Mesenchymal stem cell (in vitro differentiated cells and primary cell): Measurements from ENCODE around the gene ANO7.

Experiments used
- DNase-seq: peaks from one replicate; pipeline ENCODE4 v3.0.0-alpha.2; 2013
- H2AFZ ChIP-seq: one replicate; pipeline ENCODE4 v1.6.1; 2013; ENCODE audit warnings: low read depth, mild to moderate bottlenecking, control low read depth, inconsistent platforms, low read length, moderate library complexity
- H2AK5ac ChIP-seq: 2 replicates; pipeline ENCODE4 v1.6.1; 2013; ENCODE audit warnings: low read length, moderate library complexity, mild to moderate bottlenecking, inconsistent platforms; ENCODE audit not compliant: severe bottlenecking
- H2BK120ac ChIP-seq: one replicate; pipeline ENCODE4 v1.6.1; 2013; ENCODE audit warnings: low read depth, mild to moderate bottlenecking, inconsistent platforms, low read length, moderate library complexity
- H2BK12ac ChIP-seq, 2 experiments: one replicate each; pipeline ENCODE4 v1.6.1; 2013; ENCODE audit warnings: inconsistent platforms in 2 of 2, low read length in 2 of 2, mild to moderate bottlenecking in 2 of 2, moderate library complexity in 2 of 2, control low read depth in 1 of 2
- H2BK15ac ChIP-seq: one replicate; pipeline ENCODE4 v1.6.1; 2013; ENCODE audit warnings: mild to moderate bottlenecking, low read depth, inconsistent platforms; ENCODE audit not compliant: poor library complexity, severe bottlenecking
- H2BK5ac ChIP-seq: 2 replicates; pipeline ENCODE4 v1.6.1; 2013; ENCODE audit warnings: low read depth, mild to moderate bottlenecking, low read length, control low read depth, inconsistent platforms; ENCODE audit not compliant: poor library complexity, severe bottlenecking
- H3K14ac ChIP-seq, 2 experiments: one replicate each; pipeline ENCODE4 v1.6.1; 2013; ENCODE audit warnings: inconsistent platforms in 2 of 2, low read length in 2 of 2, control low read depth in 1 of 2, mild to moderate bottlenecking in 1 of 2, moderate library complexity in 1 of 2
- H3K18ac ChIP-seq, 2 experiments: one replicate each; pipeline ENCODE4 v1.6.1; 2013; ENCODE audit warnings: inconsistent platforms in 2 of 2, low read length in 2 of 2, control low read depth in 1 of 2, low read depth in 1 of 2, mild to moderate bottlenecking in 1 of 2
- H3K23ac ChIP-seq, 2 experiments: one replicate each; pipeline ENCODE4 v1.6.1; 2013; ENCODE audit warnings: inconsistent platforms in 2 of 2, low read length in 2 of 2, mild to moderate bottlenecking in 2 of 2, moderate library complexity in 2 of 2, control low read depth in 1 of 2
- H3K27ac ChIP-seq: 2 replicates; pipeline ENCODE4 v1.5.1; 2013; ENCODE audit warnings: mild to moderate bottlenecking, moderate library complexity, low read length, control low read depth, inconsistent platforms; ENCODE audit not compliant: poor library complexity, severe bottlenecking
- H3K27me3 ChIP-seq, 2 experiments: 2 replicates each; pipeline versions ENCODE4 v1.6.1 to v1.7.0; 2013; ENCODE audit warnings: low read length in 2 of 2, mild to moderate bottlenecking in 2 of 2, moderate library complexity in 2 of 2, control low read depth in 1 of 2, inconsistent platforms in 1 of 2; ENCODE audit not compliant: control insufficient read depth in 1 of 2, insufficient read depth in 1 of 2
- H3K36me3 ChIP-seq, 2 experiments: 2 replicates each; pipeline versions ENCODE4 v1.6.1 to v1.7.0; 2013; ENCODE audit warnings: low read length in 2 of 2, control low read depth in 1 of 2, inconsistent platforms in 1 of 2, low read depth in 1 of 2, mild to moderate bottlenecking in 1 of 2; ENCODE audit not compliant: insufficient read depth in 2 of 2, control insufficient read depth in 1 of 2
- H3K4ac ChIP-seq, 2 experiments: one replicate each; pipeline ENCODE4 v1.6.1; 2013; ENCODE audit warnings: inconsistent platforms in 2 of 2, low read length in 2 of 2, mild to moderate bottlenecking in 2 of 2, moderate library complexity in 2 of 2, control low read depth in 1 of 2, low read depth in 1 of 2
- H3K4me1 ChIP-seq: 2 replicates; pipeline ENCODE4 v1.6.1; 2013; ENCODE audit warnings: low read depth, low read length, control low read depth; ENCODE audit not compliant: control insufficient read depth, insufficient read depth
- H3K4me2 ChIP-seq: 2 replicates; pipeline ENCODE4 v1.6.1; 2013; ENCODE audit warnings: low read length, mild to moderate bottlenecking, inconsistent platforms; ENCODE audit not compliant: poor library complexity, severe bottlenecking
- H3K4me3 ChIP-seq, 2 experiments: 2 replicates each; pipeline versions ENCODE4 v1.5.1 to v1.7.0; 2013; ENCODE audit warnings: low read length in 2 of 2, mild to moderate bottlenecking in 2 of 2, control low read depth in 1 of 2, low read depth in 1 of 2; ENCODE audit not compliant: insufficient read depth in 1 of 2
- H3K79me1 ChIP-seq: replicated peaks from 2 replicates; pipeline ENCODE4 v1.6.1; 2013; ENCODE audit warnings: mild to moderate bottlenecking, control low read depth, low read length, inconsistent platforms; ENCODE audit not compliant: poor library complexity, severe bottlenecking
- H3K9ac ChIP-seq: 2 replicates; pipeline ENCODE4 v1.7.0; 2013; ENCODE audit warnings: mild to moderate bottlenecking, low read length, moderate library complexity
- H3K9me3 ChIP-seq: 2 replicates; pipeline ENCODE4 v1.7.0; 2013; ENCODE audit warnings: mild to moderate bottlenecking, low read length; ENCODE audit not compliant: control insufficient read depth
- H4K8ac ChIP-seq: one replicate; pipeline ENCODE4 v1.6.1; 2013; ENCODE audit warnings: inconsistent platforms, mild to moderate bottlenecking, low read length, moderate library complexity
- H4K91ac ChIP-seq: one replicate; pipeline ENCODE4 v1.6.1; 2013; ENCODE audit warnings: mild to moderate bottlenecking, low read length, inconsistent platforms
- WGBS: methylation state at CpG from one replicate; pipeline ENCODE4 v1.1.7; 2013; ENCODE audit warnings: mixed read lengths; 5-methylcytosine and 5-hydroxymethylcytosine counted together

Gene ANO7

DNA sequence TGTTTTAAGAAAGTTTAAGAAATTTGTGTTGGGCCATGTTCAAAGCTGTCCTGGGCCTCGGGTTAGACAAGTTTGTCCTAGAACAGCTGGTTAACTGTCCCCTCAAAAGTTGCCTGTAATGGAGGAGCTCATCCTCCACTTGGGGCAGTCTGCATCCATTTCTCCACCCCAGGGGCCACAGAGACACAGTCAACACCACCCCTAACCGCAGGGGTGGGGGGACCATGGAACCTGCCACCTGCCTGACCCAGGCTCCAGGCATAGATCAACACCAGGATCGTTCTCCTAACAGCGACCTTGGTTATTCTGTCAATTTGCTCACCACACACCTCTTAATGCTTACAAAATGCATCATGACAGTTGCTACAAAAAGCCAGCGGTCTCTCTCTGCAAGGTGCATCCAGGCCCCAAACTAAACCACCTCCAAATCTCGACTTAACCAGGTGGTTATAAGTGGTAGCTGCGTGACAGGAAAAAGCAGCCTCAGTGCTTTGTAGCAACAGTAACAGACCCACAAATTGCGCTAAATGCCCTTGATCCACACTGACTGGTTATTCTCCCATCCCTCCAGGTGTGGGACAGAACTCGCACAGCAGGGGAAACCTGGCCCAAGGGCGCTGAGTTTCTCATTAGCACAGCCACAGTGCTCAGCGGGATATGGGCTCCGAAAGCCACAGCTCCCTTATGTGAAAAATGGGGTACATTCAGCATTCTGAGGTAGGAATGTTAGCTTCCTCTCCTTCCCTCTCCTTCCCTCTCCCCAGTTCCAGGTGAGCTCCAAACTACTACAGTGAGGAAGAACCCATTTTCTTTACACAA, 79.0 kb downstream of the ANO7 start:
- no peak overlapping the region for H2BK120ac ChIP-seq
- no peak overlapping the region for H2BK12ac ChIP-seq
- H2BK15ac ChIP-seq = no peak overlapping the region
- peaks cover 59 to 64% of the 10 kb centered on the region in 2 experiments for H3K36me3 ChIP-seq
- no peak overlapping the region for H3K4me3 ChIP-seq
- no peak overlapping the region for H4K8ac ChIP-seq
- H3K9ac ChIP-seq = no peak overlapping the region
- no peak overlapping the region for H3K27ac ChIP-seq
- H3K14ac ChIP-seq = no peak overlapping the region
- H2BK5ac ChIP-seq = no peak overlapping the region
- no peak for DNase-seq
- H2AK5ac ChIP-seq = no peak overlapping the region
- H3K23ac ChIP-seq = peak overlapping the region in 1 of 2 experiments; percentile 66
- H3K27me3 ChIP-seq = no peaks in the 10 kb centered on the region
- WGBS = 87% methylated on average over 11 of the region's 12 CpGs
- H3K4ac ChIP-seq = no peak overlapping the region
- H4K91ac ChIP-seq = no peak overlapping the region
- no peak overlapping the region for H2AFZ ChIP-seq
- H3K4me1 ChIP-seq = peaks cover 23% of the 10 kb centered on the region
- peaks cover 13% of the 10 kb centered on the region for H3K79me1 ChIP-seq
- no peak overlapping the region for H3K4me2 ChIP-seq
- no peaks in the 10 kb centered on the region for H3K9me3 ChIP-seq
- H3K18ac ChIP-seq = no peak overlapping the region

DNA sequence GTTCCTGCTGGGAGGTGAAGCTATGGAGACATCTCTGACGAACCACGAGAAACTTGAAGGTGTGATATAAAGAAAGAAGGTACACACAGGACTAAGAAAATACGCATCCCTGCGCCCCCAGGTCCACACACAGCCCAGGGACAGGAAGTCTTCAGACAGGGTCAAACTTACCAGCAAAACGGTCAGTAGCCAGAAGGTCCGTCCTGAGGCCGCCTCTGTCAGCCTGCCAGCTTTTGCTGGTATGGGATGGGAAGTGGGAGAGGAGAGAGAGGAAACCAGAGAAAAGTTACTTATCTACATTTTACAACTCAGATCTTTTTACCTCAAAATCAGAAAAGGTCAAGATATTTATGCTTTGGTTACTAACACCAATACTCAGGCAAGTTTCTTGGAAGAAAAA, 79.8 kb downstream of the ANO7 start:
- H3K4ac ChIP-seq = no peak overlapping the region

DNA sequence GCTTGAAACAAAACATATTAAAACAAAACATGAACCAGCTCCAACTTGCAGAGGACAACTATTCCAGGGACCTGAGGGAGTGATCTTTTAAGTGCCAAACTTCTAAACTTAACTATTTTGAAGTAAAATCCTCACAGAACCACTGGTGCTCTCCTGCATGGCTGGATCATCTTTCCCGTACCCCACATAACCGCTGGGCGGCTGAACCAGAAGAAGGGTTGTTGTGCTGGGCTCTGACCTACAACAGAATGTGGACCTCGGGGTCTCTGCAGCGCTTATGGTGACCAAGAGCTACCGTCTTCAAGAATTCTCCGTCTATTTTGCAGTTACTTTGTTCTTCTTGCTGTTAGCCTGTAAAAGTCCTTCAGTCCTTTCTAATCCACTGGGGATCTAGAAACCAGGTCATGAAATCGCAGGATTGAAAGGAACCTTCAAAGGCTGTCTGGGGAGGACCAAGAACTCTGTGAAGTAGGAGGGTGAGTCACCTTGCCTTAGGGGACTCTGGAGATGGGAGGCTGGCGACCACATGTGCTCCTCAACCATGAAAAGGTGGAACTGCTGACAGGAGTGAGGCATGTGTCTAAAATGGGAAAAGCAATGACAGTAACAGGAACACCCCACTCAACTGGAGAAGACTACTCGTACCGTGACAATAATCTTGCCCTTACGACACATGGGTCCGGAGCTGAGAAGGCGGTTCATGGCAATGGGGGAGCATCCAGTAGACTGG, 80.4 kb downstream of the ANO7 start:
- no peak overlapping the region for H3K27ac ChIP-seq
- H3K4me3 ChIP-seq = peak overlapping the region in 1 of 2 experiments; percentile 82
- no peaks in the 10 kb centered on the region for H3K9me3 ChIP-seq
- DNase-seq = peak; percentile 50
- peaks cover 31% of the 10 kb centered on the region for H3K4me1 ChIP-seq
- no peak overlapping the region for H4K91ac ChIP-seq
- H2AFZ ChIP-seq = no peak overlapping the region
- no peak overlapping the region for H2BK15ac ChIP-seq
- WGBS = 90% methylated on average over 14 of the region's 14 CpGs
- H3K79me1 ChIP-seq = peaks cover 7% of the 10 kb centered on the region
- H2BK12ac ChIP-seq = no peak overlapping the region
- peak overlapping the region; percentile 91 for H3K9ac ChIP-seq
- no peak overlapping the region for H2AK5ac ChIP-seq
- no peak overlapping the region for H3K18ac ChIP-seq
- H2BK5ac ChIP-seq = no peak overlapping the region
- H3K27me3 ChIP-seq = no peaks in the 10 kb centered on the region
- no peak overlapping the region for H2BK120ac ChIP-seq
- no peak overlapping the region for H3K4me2 ChIP-seq
- H3K36me3 ChIP-seq = peaks cover 47 to 50% of the 10 kb centered on the region in 2 experiments
- no peak overlapping the region for H3K23ac ChIP-seq
- H3K14ac ChIP-seq = no peak overlapping the region
- H4K8ac ChIP-seq = no peak overlapping the region
- no peak overlapping the region for H3K4ac ChIP-seq

More for the DNA sequence above, 79.8 kb downstream of the ANO7 start:
- no peak overlapping the region for H2BK15ac ChIP-seq
- WGBS = 86% methylated on average over 6 of the region's 7 CpGs
- H2AK5ac ChIP-seq = no peak overlapping the region
- no peak for DNase-seq
- H3K23ac ChIP-seq = no peak overlapping the region
- no peak overlapping the region for H2BK120ac ChIP-seq
- H3K79me1 ChIP-seq = peaks cover 7% of the 10 kb centered on the region
- H3K4me3 ChIP-seq = peak overlapping the region in 1 of 2 experiments; percentile 82
- no peak overlapping the region for H3K18ac ChIP-seq
- no peak overlapping the region for H2AFZ ChIP-seq
- H3K36me3 ChIP-seq = peaks cover 50 to 56% of the 10 kb centered on the region in 2 experiments
- no peaks in the 10 kb centered on the region for H3K27me3 ChIP-seq
- no peak overlapping the region for H3K4me2 ChIP-seq
- H4K91ac ChIP-seq = no peak overlapping the region
- H2BK5ac ChIP-seq = no peak overlapping the region
- no peak overlapping the region for H4K8ac ChIP-seq
- H3K4me1 ChIP-seq = peaks cover 28% of the 10 kb centered on the region
- no peak overlapping the region for H2BK12ac ChIP-seq
- no peak overlapping the region for H3K14ac ChIP-seq
- peak overlapping the region; percentile 27 for H3K9ac ChIP-seq
- no peak overlapping the region for H3K27ac ChIP-seq
- H3K9me3 ChIP-seq = no peaks in the 10 kb centered on the region
